ENCODE results near the gene STK33.

The STK33 gene

DNA sequence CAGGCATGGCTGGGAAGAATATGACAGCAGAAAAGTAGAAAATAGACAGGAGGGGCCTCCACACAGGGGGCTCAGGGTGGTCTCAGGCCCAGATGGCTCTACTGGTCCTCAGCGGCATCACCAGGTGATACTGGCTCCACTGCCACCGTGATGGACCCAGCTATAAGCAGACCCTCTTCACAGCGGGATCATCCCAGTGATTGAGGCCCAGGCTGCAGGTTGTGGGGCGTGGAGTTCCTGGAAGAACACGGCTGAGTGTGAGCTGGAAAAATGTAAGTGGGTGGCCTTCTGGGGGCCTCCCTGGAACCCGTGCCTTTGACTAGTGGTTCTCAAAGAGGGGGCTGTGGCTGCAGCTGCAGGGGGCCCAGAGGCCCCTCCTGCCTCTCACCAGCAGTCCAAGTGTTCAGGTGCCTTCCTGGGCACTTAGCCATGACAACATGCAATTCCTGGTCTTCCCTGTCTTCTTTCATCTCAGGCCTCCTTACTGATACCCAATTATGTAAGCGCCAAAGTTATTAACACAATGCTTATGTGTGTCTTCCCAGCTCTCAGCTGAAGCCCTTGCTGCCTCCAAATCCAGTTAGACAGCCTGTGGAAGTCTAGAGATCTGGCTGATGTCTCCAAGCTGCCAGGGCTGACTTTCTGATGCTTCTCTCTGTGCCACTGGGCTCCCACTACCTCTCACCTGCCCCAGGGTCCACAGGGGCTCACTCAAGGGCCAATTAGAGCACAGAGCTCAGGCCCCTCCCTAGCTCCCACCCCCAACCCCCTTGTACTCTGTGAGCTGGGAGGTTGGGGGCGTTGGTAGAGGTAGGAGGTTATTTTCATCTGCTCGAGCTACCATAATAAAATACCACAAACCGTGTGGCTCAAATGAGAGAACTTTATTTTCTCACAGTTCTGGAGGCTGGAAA is 220.3 kb downstream of the STK33 start:
- no peak for DNase-seq (ENCODE audit: low read depth in 2 of 2)

DNA sequence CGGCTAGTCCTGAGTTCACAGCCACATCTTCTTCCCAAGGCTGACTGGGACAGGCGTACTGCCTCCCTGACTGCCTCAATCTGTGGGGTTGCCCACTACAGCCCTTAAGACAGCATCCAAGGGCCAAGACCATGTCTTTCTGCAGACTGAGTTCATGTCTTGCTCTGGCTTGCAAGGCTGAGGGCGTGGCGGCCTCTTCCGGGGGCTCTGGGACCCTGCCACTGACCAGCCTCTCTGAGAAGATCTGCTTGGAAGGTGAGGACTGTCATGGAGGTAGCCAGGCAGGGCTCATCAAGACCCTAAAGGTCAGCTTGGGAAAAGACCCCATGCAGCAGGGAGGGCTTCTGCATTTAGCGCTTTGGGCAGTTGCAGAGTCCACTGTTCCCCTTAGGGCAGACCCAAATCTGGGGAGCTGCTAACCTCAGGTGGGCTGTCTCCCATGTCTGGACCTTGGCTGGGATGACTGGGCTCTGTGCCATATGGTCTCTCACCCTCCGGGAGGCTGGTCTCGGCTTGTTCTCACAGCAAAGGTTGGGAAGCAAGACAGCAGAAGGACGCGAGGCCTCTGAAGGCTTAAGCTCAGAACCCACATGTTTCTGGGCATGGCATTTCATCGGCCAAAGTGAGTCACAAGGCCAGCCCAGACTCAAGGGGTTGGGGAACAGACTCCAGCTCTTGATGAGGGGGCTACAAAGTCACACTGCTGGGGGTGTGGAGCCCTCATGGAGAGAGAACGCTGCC is 221.2 kb downstream of the STK33 start:
- no peak for DNase-seq (ENCODE audit: low read depth in 2 of 2)

DNA sequence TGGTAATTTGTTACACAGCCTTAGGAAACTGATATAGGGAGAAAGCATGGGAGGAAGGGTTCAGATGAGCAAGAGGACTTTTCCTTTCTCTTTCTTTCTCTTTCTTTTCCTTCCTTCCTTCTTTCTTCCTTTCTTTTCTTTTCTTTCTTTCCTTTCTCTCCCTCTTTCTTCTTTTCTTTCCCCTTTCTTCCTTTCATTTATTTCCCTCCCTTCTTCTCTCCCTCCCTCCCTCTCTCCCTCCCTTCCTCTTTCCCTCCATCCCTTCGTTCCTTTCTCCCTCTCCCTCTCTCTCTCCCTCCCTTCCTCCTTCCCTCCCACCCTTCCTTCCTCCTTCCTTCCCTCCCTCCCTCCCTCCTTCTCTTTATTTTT is 222.5 kb downstream of the STK33 start:
- DNase-seq (ENCODE audit: low read depth in 2 of 2), result no peak

DNA sequence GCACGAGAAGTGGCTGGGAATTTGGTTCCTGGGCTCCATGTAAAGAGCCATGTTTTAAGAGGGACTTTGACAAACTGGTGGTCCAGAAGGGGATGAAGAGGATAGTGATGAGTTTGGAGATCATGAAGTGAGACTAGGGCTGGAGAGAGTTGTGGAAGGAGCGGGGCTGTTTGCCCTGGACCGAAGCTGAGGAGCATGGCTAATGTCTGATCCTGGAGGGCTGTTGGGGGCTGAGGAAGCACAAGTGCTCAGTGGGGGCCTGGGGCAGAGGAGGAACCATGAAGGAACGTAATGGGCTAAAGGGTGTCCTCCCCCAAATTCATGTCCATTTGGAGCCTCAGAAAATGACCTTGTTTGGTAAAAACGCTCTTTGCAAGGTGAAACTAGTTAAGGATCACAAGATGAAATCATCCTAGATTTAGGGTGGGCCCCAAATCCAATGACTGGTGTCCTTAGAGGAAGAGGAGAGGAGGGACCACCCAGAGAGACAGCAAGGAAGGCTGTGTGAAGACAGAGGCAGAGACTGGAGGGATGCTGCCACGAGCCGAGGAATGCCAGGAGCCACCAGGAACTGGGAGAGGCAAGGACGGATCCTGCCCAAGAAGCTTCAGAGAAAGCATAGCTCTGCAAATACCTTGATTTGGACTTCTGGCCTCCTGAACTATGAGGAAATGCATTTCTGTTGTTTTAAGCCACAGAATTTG is 223.1 kb downstream of the STK33 start:
- no peak for DNase-seq (ENCODE audit: low read depth in 2 of 2)

DNA sequence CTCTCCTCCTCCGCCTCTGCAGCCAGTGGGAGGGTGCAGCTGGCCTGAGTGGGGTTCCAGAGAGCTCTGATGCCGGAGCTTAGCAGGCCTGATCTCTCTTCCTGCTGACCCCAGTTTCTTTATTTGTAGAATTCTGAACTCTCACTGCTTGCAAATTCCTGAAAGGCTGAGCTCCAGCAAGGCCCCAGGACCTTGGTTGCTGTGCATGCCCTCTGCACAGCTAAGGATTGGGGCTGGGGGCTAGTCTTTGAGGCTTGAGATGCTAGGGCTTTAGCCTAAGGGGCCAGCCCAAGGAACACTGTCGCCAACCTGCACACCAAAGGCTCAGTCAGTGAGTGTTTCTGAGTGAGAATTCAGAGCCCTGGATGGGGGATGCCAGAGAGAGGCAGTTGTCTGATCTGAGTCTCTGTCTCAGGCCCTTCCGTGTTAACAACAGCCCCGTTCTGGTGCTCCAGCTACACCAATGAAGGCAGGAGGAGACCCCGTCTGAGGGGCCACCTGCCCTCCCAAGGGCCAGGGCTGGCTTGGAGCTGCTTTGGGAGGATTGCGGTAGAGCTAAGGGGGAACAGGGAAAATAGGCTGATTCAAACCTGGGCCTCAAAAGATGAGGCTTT is 224.3 kb downstream of the STK33 start:
- no peak for DNase-seq (ENCODE audit: low read depth in 2 of 2)

DNA sequence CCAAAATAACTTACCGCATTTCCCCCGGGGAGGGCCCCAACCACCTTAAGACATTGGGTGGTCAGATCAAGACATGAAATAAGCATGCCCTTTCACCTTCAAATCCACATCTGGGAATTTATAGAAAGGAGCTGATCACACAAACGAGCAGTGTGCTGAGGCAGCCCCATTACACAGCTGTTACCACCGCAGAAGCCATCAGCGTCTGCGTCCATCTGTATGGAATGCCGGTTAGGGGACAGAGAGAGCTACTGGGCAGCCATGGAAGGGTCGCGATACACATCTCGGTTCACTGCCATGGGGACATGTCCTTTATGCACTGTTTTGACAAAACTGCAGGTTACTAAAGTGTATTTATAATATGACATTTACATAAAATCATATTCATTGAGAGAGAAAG is 225.3 kb downstream of the STK33 start:
- DNase-seq (ENCODE audit: low read depth in 2 of 2), result no peak

DNA sequence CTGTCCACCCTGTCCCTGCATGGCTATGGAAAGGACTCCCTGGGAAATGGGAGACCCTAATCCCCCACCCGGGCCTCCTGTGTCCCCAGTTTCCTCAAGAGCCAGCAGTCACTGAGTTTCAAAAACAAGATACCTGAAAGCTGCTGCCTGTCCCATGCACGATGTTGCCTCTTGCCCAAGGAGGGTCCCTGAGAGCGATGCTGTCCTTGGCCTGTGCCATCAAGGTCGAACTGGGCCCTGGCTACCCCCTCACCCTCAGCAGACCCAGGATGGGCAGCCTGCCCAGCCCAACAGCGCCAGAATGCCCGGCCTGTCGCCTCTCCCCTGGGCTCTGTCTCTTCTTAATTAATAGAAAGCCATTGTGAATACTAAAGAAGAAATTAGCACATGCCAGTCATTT is 225.8 kb downstream of the STK33 start:
- DNase-seq (ENCODE audit: low read depth in 2 of 2), result no peak

DNA sequence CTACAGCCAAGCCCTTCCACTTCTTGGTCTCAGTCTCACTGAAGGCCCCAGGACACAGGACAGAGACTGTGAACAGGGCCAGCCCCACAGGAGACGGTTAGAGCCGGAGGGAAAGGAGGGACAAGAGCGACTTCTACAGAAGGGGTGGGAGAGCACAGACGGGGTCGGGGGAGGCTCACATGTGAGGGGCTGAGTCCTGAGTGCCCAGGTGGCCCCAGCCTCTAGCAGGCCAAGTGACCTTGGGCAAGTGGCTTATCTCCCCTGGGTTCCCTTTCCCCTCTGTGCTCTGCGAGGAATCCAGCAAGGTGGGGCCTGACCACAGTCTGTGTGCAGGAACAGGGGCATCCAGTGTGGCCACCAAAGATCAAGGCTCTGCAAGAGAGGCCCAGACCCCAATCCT is 227.7 kb downstream of the STK33 start:
- no peak for DNase-seq (ENCODE audit: low read depth in 2 of 2)

DNA sequence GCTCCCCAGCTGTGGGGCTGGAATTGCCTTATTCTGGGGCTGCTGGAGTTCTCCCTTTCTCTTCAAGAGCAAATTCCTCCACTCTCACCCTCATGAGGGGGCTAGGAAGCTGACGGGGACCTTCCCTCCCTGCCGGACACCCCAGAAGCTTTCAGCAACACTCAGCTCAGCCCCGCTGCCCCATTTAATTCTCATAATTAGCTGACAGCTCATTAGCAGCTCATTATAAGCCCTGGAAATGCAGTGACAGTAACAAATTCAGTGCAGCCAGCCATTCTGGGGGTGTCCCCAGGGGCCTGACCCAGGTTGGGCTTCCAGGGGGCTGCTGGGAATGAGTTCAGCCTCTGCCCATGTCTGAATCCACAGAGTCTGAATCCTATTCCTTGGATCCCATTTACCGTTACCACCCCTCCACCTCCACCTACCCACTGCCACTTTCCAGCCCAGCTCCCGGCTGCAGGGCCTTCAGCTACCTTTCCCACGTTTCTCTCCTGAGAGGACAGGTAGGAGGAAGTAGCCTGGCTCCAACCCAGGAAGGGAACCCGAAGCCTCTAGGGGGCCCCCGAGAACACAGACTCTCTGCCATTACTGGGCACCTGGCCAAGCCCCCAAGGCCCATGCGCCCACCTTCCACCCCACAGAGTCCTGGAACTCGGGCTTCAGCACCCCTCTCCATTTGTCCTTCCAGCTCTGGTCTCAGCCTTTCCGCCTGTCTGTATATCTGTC is 228.6 kb downstream of the STK33 start:
- no peak for DNase-seq (ENCODE audit: low read depth in 2 of 2)

DNA sequence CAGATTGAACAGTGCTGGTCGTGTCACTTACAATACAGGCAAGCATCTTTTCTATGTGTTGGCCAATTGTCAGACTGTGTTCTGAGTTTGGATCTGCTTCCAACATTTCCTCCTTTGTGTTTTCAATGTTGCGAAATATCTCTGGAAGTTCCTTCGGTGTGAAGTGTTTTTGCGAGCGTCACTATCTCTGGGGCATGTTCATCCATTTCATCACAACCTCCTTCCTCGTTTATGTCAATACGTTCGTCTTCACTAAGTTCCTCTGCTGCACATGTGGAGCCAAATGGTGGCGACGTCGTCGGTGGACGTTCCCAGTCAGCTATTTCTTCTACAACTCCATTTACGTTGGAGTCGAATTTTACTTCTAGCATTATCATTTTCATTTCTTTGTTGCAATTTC is 230.1 kb downstream of the STK33 start:
- no peak for DNase-seq (ENCODE audit: low read depth in 2 of 2)

DNA sequence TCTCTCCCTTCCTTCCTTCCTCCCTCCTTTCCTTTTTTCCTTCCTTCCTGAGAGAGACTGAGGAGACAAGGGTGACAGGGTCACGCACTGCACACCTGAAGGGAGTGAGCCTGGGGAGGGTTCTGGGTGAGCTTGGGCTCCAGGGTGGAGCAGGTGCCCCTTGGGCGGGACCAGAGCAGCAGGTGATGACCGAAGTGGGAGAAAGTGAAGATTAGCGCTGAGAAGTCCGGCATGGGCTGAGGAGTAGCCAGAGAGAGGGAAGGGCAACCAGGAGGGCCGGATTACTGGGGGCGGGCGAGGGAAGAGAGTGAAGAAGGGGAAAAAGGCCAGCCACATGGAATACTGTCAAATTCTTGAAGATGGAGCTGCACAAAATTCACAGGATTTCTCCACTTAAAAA is 231.1 kb downstream of the STK33 start:
- no peak for DNase-seq (ENCODE audit: low read depth in 2 of 2)

DNA sequence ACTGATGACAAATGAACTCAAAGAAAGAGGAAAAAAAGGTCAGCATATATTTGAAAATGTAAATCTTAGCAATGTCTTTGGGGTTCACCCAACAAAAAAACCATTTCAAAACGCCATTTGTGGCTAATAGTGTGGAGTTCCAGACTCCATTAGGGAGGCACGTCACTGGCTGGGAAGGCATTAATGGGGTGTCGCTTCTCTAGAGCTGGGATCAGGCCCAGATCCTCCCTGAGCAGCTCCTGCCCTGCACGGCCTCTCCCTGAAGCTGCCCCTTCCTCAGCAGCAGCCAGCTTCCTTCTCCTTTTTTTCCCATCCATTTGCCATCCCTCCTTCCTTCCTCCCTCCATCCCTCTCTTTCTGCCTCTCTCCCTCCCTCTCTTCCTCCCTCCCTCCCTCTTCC is 231.5 kb downstream of the STK33 start:
- no peak for DNase-seq (ENCODE audit: low read depth in 2 of 2)

DNA sequence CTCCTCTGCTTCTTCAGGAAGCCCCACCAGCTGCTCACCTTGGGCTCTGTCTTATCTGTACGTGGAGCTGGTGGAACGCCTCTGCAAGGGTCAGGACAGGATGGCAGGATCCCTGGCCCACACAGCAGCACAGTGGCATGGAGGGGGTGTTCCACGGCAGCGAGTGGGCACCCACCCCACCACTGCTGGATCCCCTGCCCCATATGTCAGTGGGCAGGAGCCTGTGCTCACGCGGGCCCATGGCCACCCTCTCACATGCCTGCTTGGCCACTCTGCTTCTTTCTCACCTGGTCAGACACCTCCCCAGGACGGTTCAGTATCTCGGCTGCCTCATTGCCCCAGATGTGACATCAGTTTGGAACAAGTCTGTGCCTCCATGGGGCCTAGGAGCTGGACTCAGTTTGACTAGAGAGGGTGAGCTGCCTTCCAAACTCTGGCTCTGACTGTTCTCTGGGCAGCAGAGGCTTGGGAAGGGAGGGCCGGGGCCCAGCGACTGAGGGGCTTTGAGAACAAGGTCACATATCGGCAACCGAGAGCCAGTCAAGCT is 232.3 kb downstream of the STK33 start:
- DNase-seq (ENCODE audit: low read depth in 2 of 2), result no peak

DNA sequence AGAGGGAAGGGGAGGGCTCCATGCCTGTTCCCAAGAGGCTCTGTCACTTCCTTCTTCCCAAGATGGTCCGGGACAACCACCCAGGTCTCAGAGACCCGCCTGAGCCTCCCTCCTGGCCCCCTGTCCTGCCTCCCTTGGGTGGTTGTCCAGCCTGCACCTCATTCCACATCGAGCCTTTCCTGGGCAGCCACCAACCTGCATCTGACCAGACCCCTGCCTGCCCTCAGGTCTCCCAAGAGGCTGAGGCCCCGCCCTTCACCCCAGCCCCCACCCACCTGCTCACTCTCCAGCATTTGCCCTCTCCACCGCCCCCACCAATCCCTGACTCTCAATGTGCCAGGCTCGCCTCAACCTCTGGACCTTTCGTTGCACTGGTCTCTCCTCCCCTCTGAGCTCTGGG is 232.8 kb downstream of the STK33 start:
- no peak for DNase-seq (ENCODE audit: low read depth in 2 of 2)

DNA sequence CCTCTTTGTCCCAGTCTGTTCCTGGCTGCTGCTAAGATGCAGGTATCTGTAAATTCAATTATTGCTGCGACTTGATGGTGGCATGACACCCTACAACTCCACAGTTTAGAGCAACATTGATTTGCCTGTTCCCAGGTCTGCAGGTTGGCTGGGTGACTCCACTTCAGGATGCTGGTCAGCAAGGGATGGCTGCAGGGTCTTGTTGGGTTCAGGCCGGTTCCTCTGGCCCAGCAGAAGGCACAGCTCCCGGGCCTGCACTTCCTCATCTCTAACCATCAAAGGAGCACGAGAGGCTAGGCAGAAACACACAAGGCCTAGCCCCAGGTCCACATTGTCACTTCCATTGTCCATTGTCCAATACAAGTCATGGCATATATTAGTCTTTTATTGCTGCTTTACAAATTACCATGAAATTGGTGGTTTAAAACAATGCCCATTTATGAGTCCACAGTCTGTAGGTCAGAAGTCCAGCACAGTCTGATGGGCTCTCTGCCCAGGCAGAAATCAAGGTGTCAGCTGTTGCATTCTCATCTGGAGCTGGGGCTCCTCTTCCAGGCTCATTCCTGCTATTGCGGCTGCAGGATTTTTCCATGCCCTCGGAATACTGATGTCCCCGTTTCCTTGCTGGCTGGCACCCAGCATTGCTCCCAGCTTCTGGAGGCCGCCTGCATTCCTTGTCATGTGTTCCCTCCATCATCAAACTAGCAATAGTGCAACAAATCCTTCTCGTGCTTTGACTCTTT is 233.8 kb downstream of the STK33 start:
- no peak for DNase-seq (ENCODE audit: low read depth in 2 of 2)

DNA sequence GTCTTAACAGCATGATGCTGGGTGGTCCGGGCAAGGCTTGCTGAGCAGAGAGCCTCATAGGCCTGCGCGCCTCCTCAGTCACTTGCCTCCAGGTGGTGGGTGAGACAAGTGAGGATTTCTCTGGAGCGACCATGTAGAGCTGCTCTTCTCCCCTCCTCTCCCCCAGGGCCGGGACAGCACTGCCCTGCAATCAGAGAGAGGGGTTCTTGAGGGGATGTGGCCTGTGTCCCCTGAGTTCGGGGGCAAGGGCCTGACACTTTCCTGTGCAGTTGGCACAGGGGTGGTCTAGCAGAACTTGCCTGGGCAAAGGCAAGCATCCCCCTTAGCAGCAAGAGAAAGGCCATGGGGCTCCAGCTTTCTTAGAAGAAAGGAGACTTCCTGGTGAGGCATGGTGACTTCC is 234.5 kb downstream of the STK33 start:
- no peak for DNase-seq (ENCODE audit: low read depth in 2 of 2)

DNA sequence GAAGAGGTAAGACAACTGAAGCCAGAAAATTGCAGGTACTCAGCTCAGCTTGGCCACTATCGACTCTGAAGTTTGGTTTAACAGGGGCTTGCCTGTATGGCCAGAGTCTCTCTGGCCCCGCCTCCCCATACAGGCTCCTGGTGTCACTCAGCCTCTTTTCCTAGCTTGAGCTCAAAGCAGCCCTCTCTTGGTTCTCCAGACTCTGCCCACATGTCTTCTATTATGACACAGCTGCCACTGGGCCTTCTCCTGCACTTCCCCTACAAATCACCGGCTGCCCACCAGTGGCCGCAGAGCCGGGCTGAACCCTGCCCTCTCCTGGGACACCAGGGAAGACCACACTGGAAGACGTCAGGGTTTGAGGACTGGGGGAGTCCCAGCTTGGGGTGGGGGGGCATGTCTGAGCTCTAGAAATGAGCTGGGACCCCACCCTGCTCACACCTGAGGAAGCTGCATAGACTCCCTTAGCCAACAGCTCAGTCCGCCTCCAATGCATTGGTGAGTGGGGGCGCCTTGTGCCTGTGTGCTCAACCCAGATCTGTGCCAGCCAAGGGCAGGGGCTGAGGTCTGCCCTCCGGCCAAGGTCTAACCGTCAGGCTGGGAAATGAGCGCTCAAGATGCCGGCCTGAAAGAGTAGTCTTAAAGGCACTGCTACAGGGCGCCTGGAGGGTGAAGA is 236.0 kb downstream of the STK33 start:
- DNase-seq (ENCODE audit: low read depth in 2 of 2), result no peak

DNA sequence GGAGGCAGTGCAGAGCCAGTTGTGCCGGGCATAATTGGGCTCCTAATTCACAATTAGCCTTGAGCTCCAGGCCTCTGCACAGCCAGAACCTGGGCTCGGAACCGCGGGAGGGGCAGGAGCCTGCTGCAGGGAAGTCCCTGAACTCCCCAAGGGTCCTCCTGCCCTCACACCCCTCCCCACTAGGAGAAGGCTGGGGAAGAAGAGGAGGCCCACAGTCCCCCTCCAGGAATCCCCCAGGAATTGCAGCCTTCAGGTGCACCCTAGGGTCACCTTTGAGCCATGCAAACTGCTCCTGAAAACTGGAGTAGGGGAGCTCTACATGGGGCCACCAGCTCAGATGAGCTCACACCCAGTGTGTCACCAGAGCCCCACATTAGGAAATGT is 236.5 kb downstream of the STK33 start:
- DNase-seq (ENCODE audit: low read depth in 2 of 2), result no peak

DNA sequence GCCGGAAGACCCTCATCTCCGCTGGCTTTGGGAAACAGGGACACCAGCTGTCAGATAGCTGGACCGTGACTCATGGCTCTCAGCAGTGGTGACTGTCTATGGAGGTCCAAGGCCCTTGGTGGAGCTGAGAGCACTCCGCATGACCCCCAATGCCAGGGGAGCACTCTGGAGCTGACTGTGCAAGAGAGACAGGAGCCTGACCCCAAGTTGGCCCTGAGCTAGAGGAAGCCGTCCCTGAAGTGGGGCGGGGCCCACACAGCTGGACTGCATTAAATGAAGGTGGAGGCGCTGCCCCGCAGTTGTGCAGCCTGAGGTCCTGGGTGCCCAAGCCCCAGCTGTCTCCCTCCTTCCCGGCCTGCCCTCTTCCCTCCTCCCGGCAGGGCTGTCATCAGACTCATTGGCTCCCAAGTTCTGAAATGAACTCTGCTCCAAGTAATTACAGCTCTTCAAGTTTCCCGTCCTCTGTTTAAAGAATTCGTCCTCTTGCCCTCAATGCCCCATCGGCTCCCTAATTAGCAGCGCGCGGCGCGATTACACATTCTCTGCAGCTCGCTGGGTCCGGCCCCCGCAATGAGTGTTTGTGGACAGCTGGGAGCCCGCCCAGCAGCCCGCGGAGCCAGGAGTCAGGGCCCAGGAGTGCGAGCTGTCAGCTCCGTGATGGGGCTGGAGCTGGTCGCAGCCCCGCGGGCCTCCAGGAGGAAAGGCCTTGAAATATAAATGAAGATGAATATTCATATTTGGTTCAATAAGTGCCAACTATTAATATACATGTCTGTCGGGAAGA is 237.1 kb downstream of the STK33 start:
- no peak for DNase-seq (ENCODE audit: low read depth in 2 of 2)
